NOMO-1 treated with dmso at 0.1 percent for 144 hours (cell line): Measurements from ENCODE around the gene IL4I1.

Experiments
- DNase-seq: peaks from one replicate; lab custom pipeline; 2025; ENCODE audit not compliant: unreplicated experiment; lab: John Stamatoyannopoulos, UW

Gene IL4I1

DNA sequence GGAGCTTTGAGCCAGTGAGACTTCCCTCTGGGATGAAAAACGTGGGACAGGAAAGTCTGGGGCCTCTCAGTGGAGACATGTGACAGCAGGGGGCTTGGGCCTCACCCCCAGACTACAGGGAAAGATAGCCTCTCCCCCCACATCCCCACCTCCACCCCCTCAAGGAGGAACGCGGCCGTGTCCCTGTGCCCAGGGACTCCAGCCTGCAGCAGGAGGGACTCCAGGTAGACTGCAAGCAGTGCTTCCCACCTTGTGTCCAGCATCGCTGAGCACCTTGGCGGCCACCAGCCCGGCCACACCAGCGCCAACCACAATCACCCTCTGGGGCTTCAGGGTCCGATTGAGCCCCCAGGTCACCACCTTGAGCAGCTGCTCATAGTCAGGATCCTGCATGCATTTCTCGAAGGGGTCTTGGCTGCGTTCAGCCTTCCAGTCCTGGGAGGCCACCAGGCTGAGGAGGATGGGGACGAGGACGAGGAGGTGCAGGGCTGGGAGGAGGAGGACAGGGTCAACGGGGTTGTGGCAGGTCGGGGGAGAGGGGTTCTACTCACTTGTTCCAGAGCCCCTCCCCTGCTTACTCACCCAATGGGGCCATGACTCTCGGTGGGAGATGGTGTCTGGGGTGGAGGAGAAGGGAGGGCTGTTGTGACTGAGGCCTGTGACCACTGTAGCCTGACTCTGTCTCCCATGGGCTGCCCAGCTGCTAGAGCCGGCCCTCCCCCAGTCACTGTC, 955 bp downstream of the IL4I1 start:
- no peak for DNase-seq

- no peak for DNase-seq
Measured at GRCh38 chr19:49894879-49895565, 1.7 kb downstream of the IL4I1 start.

GRCh38 chr19:49894011-49894664, 2.5 kb downstream of the IL4I1 start:
- DNase-seq = no peak

- DNase-seq = no peak
Measured at GRCh38 chr19:49892716-49893115, 4.0 kb downstream of the IL4I1 start.

DNA sequence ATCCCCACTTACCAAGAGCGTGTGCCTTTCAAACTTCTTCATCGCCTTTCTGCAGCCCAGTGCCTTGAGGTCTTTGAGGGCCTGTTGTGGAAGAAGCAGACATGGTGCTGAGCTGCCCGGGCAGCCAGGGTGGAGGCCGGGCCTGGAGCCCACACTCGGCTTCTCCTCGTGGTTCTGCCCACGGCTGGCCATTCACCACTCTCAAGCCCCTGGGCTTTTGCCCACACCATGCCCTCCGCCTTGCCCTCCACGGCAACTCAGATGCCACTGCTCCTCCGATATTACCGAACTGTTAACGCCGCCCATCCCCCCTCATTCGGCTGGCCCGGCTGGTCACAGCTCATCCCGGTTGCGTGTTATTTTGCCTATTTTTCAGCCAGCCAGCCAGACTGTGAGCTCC, 5.3 kb downstream of the IL4I1 start:
- DNase-seq = no peak

GRCh38 chr19:49890349-49891311, 6.1 kb downstream of the IL4I1 start:
- DNase-seq = no peak

- DNase-seq = no peak
Measured at GRCh38 chr19:49889687-49890348, 6.9 kb downstream of the IL4I1 start.

GRCh38 chr19:49889038-49889686, 7.5 kb downstream of the IL4I1 start:
- DNase-seq = no peak

DNA sequence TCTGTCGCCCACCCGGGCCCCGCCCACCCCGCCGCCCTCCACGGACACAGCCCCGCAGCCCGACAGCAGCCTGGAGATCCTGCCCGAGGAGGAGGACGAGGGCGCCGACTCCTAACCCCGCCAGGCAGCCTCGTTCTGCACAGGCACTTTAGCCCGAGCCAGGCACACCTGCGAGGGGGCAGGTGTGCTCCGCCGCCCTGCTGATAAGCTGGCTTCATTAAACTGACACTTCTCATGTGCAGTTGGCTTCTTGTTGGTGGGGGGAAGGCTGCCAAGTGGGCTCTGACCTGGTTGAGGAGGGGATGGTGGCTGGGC, 8.2 kb downstream of the IL4I1 start:
- no peak for DNase-seq

GRCh38 chr19:49887665-49888509, 8.8 kb downstream of the IL4I1 start:
- DNase-seq = no peak

DNA sequence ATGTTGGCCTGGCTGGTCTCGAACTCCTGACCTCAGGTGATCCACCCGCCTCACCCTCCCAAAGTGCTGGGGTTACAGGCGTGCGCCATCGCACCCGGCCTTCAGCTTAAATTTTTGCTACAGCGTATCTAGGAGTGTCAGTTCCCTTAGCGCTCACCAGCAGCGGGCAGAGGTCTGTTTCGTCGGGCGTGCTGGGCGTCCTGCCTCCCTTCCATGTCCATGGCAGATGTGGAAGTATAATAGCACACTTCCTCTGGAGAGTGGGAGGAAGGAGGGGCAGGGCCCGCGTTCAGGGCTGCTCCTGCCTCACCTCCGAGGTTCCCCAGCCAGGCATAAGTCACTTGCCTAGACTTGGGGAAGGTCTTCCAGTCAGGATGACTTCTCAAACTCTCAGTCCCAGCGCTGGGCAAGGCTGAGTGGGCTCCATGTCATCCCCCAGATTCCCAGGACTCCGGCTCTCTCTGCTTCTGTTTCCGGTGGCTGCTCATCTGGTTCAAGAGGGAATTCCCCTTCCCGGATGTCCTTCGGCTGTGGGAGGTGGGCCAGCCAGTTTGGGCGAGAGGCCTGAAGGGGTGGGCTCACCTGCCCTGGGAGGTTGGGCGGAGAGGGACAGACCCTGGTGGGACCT, 9.5 kb downstream of the IL4I1 start:
- no peak for DNase-seq

DNA sequence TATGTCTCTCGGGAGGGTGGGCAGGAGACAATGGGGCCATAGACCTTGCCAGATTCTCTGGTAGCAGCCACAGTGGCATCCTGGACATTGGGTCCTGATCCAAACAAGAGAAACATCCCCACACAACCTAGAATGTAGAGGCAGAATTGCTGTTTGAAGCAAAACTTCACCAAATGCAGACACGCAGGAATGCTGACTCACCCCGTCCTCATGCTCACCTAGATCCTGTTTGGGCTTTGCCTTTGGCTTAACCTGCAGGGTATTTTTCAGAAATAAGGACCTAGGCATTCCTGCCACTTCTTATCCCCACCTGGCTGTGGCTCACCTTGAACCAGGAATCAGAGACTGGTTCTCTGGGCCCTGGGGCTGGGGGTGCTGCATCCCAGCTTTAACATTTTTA, 11.9 kb downstream of the IL4I1 start:
- DNase-seq = no peak

- no peak for DNase-seq
Measured at GRCh38 chr19:49884109-49884508, 12.6 kb downstream of the IL4I1 start.

DNA sequence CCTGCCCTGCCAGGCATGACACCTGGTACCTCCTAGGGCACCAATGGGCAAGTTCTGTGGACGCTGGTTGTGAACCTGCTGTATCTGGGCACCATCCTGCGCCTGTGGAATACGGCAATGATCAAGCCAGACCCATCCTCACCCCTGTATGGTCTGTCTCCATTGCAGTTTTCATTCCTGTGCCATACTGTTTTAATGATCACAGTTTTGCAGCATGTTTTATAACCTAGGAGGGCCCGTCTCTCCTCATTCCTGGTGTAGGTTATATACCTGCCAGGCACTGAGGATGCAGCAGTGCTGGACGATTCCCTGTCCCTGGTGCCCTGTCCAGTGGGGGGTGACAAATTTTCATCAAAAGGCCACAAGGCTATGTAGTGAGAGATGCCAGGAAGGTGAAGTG, 13.6 kb downstream of the IL4I1 start:
- DNase-seq = no peak

- DNase-seq = no peak
Measured at GRCh38 chr19:49882643-49883042, 14.0 kb downstream of the IL4I1 start.

- DNase-seq = no peak
Measured at GRCh38 chr19:49881672-49882394, 14.9 kb downstream of the IL4I1 start.

- DNase-seq = no peak
Measured at GRCh38 chr19:49881186-49881585, 15.5 kb downstream of the IL4I1 start.

DNA sequence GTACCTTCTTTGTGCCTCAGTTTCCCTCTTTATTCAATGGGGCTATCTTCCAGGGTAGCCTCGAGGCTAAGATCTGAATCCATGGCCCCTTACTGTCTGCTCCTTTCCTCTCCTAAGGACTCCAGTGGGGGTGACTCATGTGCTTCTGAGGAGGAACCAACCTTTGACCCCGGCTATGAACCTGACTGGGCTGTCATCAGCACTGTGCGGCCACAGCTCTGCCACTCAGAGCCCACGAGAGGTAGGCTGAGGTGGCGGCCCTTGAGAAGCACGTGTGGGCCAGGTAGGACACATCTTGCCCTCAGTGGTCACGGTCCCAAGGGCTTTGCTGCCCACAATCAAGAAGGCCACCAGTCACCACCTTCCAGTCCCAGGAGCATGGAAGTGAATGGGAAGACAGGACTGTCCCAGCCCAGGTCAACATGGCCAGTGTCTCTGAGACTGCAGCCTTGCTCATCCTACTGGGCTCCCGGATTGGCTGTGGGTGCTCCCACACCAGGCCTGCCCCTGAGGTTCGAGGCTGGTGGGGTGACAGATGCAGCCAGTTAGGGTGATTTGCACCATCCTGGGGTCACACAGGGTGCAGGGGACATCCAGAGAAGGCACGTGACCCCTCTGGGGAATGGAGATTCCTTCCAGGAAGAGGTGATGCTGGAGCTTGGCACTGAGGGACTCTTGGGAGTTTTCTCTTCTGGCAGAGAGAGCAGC, 16.4 kb downstream of the IL4I1 start:
- no peak for DNase-seq
